LNCAP (cell line): ENCODE measurements around the gene CPLX1.

Experiments used
- TF ChIP-seq, protein P1 (sequence below): fragments of 450-650 bp; IDR thresholded peaks from 2 replicates; pipeline ENCODE4 v1.5.1; 2017; ENCODE audit warnings: mild to moderate bottlenecking

CPLX1 gene

DNA sequence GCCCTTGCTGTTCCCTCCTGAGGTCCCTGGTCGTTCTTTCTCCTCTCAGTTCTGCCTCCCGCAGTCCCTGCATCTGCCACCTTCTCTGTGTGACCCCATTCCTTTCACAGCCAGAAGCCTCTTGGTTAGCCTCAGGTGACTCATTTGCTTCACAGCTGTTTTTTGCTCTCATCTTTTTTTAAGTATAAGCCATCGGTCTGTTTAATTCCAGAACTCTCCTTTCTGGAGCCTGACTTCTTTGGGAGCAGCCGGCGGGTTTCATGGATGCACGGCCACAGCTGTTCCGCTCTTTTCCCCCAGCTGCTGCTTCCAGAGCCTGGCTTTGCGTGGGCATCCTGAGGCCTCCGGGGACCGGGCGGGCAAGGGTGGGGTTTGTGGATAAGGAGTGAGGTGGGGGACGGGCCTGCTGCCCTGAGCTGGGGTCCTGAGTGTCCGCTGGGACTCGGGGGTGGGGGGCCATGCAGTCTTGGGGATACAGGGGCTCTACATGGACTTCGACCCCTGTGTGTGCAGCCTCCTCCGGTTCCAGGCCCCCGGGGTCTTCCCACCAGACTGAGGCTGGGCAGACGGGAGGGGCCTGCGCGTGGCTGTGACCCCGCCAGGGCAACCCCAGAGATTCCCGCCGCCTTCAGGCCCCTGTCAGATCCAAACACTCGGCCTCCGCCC is 73.6 kb downstream of the CPLX1 start:
- TF ChIP-seq, protein P1, sequence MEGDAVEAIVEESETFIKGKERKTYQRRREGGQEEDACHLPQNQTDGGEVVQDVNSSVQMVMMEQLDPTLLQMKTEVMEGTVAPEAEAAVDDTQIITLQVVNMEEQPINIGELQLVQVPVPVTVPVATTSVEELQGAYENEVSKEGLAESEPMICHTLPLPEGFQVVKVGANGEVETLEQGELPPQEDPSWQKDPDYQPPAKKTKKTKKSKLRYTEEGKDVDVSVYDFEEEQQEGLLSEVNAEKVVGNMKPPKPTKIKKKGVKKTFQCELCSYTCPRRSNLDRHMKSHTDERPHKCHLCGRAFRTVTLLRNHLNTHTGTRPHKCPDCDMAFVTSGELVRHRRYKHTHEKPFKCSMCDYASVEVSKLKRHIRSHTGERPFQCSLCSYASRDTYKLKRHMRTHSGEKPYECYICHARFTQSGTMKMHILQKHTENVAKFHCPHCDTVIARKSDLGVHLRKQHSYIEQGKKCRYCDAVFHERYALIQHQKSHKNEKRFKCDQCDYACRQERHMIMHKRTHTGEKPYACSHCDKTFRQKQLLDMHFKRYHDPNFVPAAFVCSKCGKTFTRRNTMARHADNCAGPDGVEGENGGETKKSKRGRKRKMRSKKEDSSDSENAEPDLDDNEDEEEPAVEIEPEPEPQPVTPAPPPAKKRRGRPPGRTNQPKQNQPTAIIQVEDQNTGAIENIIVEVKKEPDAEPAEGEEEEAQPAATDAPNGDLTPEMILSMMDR = no peak

DNA sequence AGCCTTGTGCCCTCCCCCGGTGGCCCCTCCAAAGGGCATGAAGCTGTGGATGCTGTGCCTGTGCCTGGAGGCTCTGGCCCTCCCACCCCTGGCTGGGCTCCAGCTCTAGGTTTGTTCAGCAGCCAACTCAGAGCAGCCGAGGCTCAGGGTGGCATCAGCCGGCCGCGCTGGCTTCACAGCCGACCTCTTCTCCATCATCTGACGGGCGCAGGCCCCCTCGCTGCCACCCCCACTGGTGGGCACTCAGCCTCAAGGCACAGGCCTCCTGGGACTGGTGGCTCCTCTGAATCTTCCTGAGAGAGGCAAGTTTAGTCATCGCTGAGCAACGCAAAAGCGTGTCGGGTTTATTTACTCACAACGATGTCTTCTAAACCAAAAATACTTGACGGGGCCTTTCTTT is 74.3 kb downstream of the CPLX1 start:
- TF ChIP-seq, protein P1 = no peak

DNA sequence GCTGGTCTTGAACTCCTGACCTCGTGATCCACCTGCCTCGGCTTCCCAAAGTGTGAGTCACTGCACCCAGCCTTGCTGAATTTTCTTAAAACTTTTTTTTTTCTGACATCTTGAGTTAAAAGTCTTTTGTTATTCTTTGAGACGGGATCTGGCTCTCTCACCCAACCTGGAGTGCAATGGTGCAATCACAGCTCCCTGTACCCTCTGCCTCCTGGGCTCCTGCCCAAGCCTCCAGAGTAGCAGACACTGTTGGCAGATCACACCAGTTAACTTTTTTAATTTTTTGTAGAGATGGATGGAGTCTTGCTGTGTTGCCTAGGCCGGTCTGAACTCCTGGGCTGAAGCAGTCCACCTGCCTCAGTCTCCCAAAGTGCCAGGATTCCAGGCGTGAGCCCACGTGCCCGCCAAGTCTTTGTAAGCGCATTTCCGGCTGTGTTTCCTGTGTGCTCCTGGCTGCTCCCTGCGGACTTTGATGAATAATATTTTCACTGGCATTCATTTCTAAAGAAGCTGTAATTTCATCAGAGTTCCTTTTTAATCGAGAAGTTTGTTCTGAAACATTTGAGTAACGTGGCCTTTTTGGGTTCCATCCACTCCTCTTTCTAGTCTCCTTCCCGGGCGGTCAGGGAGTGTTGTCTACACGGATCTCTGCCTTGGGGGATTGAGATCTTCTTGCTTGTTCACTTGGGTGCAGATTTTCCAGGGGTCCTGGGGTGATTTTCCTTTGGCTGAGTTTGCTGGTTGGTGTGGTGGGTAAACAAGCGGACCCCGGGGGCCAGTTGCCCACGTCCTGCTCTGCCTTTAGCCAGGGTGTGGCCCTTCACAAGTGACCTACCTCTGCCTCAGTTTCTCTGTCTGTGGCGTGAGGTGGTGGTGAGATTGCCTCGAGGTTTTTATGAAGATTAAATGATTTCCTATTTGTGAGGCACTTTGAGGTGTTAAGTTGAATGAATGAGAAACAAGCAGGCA is 75.9 kb downstream of the CPLX1 start:
- TF ChIP-seq, protein P1 = no peak

DNA sequence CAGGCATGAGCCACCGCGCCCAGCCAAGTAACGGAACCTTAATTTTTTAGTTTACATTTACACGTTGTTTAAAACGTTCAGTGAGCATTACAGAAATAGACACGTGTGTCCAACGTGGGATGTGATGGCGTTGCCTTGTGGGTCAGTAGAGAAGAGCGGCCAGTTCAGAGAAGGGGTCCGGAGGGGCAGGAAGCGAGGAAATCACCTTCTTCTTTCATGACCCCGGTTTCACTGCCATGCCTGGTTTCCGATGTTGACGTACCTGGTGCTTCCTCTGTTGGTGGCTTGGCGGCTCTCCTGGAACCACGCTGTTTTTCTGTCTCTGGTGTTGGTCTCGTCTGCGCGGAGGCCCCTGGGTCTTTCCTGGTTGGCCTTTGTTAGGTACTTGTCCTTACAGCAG is 77.5 kb downstream of the CPLX1 start:
- TF ChIP-seq, protein P1 = no peak

DNA sequence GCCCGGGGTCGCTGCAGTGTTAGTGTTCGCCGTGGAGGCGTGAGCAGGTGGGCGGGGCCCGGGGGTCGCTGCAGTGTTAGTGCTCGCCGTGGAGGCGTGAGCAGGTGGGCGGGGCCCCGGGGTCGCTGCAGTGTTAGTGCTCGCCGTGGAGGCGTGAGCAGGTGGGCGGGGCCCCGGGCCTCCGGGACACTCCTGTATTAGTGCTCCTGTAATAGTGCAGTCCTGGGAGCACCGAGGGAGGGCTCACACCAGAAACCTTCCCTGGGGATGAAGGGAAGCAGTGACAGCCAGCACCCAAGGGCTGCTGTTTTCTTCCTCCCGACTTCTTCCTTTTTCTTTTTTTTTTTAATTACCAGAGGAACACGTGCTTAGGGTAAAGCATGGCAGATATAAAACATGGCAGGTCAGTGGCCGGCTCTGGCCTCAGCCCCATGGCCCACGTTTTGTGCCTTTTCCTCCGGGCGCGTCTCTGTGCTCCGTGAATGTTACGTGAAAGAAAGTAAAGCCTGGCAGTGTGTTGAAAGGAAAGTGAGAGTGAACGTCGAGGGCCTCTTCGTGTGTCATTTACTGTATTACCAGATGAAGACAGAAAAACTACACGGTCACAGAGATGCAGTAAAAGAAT is 78.3 kb downstream of the CPLX1 start:
- TF ChIP-seq, protein P1 = no peak

DNA sequence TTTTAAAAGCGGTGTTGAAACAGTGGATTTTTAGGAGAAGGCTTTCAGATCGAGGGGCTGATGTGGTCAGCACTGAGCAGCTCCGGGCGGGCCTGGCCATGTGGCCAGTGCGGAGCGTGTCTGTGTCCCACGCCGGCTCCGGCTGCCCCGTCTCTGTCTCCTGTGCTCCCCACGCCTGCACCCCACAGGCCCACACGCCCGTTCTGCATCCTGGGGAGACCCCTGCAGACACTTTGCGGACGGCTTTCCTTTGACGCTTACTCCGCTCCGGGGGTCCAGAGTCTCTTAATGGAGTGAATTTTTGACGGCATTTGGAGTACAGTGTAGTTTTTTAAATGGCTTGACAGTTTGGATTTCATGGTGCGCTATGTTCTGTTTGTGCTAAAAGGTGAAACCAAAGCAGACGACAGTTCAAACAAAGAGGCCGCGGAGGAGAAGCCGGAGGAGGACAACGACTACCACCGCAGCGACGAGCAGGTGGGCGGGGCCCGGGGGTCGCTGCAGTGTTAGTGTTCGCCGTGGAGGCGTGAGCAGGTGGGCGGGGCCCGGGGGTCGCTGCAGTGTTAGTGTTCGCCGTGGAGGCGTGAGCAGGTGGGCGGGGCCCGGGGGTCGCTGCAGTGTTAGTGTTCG is 81.6 kb downstream of the CPLX1 start:
- TF ChIP-seq, protein P1 = no peak
